Raji (cell line): Measurements from ENCODE around the gene ZNRF1.

Experiments used
- POLR2A ChIP-seq: IDR thresholded peaks from 2 replicates; pipeline ENCODE4 v1.6.1; 2011; ENCODE audit warnings: low read depth, low read length, control low read depth; ENCODE audit not compliant: insufficient read depth

ZNRF1 gene

DNA sequence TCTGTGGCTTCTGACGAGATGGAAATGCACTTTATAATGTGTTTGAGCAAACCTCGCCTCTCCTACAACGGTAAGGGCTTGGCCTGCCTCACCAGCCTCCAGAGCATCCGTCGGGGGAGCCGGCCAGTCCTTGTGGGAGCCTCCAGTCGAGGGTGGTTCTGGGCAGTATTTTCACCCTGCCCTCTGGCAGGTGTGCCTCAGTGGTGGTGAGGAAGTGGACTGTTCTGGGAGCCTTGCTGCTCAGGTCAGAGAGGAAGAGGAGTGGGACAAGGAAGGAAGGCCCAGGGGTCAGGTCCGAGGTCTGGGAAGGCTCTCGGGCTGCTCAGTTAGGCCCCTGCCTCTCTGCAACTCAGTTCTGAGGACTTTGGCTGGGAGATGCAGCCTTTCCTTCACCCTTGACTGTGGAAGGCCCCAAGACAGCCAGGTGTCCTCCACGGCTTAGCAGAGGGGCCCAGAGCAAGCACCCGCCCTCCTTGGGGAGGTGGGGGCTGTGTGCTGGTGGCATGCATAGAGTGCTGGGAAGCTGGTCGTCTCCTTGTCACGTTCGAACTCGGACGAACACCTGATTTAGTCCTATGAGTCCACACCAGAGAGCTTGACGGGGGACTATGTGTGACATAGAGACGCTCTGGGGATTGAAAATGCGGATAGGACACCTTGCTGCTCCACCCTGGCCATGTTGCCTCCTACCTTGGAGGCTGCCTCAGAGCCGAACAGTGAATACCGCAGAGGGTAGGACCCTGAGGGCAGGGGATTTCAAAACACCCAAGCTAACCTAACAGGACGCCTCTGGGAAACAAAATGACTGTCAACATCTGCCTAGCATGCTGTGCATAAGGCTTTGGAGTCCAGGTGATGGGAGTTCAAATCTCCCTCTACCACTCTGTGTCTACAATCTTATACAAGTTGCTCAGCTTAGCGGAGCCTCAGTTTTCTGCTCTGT, 95.0 kb downstream of the ZNRF1 start:
- TF ChIP-seq POLR2A = no peak

DNA sequence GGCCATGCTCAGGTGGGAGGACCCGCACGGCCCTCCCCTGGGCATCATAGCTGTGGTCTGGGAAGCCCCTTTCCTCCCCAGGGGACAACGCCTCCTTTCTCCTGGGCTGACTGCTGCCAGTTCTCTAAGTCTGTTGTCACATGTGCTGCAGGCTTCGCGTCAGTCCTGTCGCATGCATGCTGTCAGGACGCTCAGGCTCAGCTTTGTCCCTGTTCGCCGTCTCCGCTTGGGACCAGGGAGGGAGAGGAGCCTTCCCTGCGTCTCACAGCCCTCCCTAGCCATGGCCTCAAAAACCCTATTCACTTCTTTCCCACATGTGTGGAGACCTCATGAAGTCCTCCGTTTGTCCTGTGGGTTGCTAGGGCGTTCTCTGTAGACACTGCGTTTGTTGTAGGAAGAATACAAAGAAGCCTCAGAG, 96.4 kb downstream of the ZNRF1 start:
- TF ChIP-seq POLR2A = no peak

DNA sequence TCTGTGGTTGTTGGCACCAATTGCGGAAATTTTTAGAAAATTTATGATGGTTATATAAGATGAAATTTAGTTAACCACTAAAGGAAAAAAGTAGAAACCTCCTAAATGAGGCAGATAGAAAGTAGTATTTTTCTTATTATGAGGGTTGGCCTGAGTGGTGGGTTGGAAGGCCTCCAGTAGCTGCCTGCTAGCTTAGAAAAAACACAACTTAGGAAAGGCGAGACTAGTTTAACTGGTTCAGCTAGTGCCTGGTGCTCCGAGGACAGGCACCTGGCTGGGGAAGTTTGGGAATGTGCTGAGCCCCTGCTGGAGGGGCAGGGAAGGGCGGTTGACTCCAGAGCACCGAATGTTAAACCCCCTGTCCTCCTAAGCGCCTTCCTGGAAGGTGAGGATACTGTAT, 97.8 kb downstream of the ZNRF1 start:
- TF ChIP-seq POLR2A = no peak

DNA sequence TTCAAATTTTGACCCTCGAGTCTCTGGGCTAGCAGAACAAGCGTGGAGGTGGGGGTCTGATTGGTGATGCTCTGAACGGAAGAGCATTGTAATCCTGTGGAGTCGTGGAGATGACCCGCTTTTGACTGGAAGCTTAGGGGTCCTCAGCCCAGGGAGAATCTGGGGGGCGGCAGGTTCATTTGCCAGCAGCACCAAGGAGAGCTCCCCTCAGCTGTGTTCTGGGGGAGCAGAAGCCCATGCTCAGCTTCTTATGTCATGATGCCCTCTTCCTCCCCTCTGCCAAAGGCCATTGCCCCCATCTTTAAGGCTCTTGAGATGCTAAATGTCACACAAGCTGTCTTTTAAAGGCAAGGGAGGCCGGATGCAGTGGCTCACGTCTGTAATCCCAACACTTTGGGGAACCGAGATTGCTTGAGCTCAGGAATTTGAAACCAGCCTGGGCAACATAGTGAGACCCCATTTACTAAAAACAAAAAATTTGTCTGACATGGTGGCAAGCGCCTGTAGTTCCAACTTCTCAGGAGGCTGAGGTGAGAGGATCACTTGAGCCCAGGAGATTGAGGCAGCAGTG, 98.5 kb downstream of the ZNRF1 start:
- no peak for TF ChIP-seq POLR2A

DNA sequence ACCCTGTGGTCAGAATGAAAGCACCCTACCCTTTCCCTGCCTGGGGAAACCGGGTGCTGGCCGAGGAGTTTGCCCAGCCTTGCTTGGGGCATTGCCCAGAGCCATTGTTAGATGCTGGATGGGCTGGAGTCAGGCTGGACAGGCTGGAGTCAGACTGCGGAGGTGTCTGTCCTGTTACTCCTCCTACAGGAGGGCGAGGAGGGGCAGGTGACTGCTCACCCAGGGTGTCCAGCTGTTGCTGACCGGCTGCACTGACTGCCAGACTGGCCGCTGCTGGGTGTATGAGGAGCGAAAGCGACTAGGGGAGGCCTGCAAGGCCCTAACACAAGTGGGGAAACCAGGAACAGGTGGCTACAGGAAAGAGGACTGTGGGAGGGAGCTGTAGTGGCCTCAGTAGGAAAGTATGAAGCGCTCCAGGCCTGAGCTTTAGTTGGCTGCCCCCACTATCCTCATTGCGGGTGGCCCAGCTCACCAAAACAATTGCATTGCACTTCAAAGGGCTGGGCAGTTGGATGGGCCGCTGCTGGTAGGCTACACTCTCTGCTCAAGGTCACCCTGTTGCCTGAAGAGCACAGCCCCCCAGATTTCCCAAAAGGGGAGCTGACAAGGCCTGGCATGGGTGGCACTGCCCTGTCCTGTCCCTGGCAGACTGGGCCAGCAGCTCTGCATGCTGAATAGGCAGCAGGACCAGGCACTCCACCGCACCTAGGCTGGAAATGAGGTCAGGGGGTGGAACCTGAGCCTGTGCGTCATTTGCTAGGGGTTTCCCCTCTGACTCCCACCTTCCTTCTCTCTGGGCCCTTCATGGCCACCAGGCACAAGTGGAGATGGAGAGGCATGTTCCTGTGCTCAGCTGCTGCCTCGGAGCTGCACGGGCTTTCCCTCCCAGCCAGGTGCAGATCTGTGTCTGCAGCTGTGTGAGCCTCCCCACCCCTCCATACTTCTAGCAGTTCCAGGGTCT, 99.4 kb downstream of the ZNRF1 start:
- no peak for TF ChIP-seq POLR2A

DNA sequence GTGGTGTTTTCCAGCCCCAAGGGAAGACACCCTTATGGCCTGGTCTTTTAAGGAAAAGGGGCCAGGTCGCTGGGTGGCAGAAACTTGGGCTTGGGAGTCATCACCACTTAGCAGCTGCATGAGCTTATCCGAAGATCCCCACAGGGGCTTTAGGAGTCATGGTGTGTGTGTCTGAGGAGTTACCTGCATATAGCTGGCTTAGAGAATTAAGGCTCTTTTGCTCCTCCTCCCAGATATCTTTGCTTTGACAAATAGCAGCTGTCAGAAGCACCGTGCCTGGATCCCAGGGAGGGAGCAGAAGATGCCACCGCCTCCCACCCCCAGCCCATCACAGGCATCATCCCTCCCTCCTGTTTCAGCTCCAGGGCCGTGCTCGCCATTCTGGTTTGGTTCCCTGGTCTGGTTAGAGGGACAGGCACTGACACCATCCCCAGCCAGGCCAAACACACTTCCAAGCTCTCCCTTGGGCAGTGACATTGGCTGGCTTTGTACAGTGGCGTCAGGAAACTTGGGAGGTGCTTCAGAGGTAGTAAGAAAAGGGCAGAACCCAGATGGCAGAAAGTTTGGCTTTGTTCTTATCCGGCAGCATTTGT, 100.3 kb downstream of the ZNRF1 start:
- no peak for TF ChIP-seq POLR2A

DNA sequence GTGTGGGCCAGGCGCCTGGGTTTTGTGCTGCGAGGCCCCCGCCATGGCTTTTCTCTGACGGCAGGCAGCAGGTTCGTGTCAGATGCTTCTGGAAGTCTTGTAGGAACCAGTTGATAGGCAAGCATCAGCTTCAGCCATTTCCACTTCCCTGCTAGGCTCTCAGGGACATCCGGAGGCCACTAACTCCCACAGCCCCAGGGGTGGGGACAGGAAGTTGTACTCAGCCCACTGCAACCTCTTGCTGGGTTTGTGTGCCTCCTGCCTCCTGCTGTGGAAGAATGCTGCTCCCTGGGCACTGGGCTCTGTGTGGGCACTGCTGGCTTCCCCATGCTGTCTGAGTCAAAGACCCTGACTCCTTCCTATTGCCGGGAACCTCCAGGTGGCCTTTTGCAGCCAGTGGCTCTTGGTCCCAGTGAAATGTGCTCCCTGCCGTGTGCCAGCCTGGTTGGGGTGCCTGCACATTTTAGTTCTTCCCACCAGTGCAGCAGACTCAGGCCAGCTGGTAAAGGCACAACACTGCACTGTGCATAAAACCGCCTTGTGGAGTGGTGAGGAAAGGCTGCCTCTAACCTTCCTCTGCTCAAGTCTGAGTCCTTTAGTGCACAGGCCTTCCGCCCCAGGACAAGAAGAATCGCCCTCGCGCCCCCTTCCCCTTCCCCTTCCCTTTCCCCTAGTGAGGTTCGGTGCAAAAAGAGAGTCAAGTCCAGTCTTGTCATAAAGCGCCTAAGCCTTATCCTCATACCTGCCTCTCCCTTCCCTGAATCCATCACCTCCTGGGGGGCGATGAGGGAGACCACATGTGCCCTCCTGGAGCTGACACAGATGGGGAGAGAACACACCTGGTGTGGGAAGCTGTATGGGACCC, 101.1 kb downstream of the ZNRF1 start:
- TF ChIP-seq POLR2A = no peak

DNA sequence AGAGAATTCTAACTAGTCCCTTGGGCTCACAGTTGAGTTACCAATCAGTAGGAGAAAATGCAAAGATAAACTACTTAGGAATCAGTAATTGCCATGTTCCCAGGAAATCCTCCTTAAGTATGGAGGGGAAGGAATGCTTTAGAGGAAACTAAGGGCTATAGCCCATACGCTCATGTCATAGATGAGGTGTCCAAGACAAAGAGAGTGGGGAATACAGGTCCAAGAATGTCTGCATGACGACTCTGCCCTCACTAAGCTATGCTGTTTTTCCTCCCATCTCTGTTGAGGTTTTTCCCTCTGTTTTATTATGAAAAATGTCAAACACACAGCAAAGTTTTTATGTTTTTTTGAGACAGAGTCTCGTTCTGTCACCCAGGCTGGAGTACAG, 101.8 kb downstream of the ZNRF1 start:
- TF ChIP-seq POLR2A = no peak

DNA sequence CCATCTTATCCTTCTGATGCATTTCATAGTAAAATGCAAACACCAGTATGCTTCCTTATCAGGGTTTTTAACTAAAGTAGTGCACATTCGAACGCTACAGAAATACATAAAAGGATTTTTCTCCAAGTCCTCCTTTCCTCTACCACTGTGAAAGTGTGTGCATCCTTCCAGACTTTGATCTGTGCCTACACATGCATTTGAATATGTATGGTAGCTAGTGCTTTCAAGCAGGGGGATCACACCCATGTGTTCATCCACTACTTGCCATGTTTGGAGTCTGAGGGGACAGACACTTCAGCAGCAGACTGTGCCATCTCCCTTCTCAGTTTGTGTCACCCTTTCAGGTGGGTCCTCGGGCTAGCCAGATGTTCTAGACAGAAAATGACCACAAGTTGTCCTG, 102.8 kb downstream of the ZNRF1 start:
- TF ChIP-seq POLR2A = no peak

DNA sequence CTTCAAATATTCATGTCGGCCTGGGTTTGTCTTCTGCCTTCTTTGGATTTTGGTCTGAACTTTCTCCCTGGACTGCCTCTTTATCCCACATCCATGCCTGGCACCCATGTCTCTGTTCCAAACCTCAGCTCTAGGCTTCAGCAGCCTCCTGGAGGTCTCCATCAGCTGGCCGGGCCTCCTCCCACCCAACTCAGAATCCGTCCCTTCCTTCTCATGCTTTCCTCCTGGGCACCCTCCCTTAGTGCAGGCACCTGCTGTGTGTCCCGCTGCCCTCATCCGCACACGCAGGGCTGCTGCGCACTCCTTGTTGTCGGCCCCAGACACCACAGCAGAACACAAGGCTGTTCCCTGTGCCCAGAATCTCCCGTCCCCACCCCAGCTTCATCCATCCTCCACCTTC, 103.8 kb downstream of the ZNRF1 start:
- no peak for TF ChIP-seq POLR2A

DNA sequence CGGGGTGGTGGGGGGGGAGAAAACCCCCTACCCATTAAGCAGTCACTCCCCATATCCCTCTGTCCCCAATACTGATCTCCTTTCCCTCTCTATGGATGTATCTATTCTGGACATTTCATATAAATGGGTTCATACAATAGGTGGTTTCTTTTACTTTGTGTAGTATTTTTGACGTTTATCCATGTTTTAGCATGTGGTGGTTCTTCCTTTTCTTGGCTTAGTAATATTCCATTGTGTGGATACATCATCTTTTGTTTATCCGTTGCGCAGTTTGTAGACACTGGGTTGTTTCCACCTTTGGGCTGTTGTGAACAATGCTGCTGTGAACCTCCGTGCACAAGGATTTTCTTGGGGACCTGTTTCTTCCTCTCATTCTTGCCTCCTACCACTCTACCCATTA, 105.2 kb downstream of the ZNRF1 start:
- TF ChIP-seq POLR2A = no peak

DNA sequence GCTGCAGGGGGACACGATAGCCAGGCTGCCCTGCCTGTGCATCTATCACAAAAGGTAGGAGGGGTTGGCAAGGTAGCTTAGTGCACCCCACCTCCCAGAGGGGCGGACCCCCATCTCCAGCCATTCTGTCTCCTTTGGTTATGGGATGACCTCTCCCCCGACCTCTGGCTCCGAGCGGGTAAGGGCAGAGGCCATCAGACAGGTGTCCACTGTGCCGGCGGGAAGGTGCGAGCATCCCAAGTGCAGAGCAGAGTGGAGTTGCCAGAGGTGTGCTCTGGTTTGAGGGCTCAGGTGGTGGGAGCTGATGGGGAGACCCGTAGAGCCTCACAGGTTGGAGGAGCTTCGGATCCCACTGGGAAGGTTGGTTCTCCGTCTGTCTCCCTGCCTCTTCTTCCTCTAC, 106.0 kb downstream of the ZNRF1 start:
- TF ChIP-seq POLR2A = no peak

DNA sequence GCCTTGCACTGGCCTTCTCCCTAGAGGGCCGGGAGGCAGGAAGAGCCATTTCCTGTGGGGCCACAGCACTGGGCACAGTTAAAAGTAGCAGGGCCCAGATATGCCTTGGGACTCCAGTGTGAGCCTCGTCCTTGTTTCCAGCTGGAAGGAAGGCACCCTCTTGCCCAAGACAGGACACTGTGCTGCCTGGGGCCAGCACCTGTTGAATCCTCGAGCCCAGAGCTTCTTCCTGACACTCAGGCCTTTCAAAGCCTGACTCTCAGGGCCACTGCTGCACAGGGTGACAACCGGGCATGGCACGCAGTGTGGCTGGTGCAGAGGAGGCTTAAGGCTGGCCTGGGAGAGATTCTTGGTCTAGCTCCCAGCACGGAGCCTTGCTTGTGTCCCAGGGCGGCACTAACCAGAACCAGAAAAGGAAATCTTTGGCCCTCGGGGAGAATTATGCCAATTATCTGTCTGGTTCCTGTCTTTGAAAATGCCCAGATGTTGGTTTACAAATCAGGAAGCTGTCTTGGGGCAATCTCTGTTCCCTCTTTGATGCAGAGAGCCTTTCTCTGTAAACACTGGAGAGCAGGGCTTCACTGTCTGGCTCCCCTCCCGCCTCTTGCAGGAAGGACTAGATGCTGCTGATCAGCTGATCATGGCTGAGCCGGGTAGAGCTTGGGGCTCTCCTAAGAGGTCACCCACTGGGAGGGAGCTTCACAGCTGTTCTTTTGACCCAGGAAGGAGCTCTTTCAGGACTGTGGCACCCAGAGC, 106.7 kb downstream of the ZNRF1 start:
- no peak for TF ChIP-seq POLR2A
